Glutamatergic neuron (in vitro differentiated cells): ENCODE measurements around the gene GMIP. TPM values are rescaled to one million over a fixed set of nuclear protein-coding genes. Genes with fewer than 3 reads are reported as not detected.
A peak's percentile ranks its signal among the peaks of the same experiment; 100 is the strongest.

ENCODE experiments used
- DNase-seq: peaks from one replicate; pipeline ENCODE4 v3.0.0; 2022
- H3K27ac Mint-ChIP-seq: one replicate; pipeline ENCODE4 v1.8.0; 2020; ENCODE audit warnings: mild to moderate bottlenecking, mixed read lengths, inconsistent platforms; ENCODE audit not compliant: unreplicated experiment
- H3K27me3 Mint-ChIP-seq: one replicate; pipeline ENCODE4 v1.8.0; 2020; ENCODE audit warnings: mild to moderate bottlenecking, moderate library complexity, mixed read lengths, inconsistent platforms; ENCODE audit not compliant: unreplicated experiment
- H3K36me3 Mint-ChIP-seq: one replicate; pipeline ENCODE4 v1.8.0; 2020; ENCODE audit warnings: mild to moderate bottlenecking, mixed read lengths, inconsistent platforms; ENCODE audit not compliant: unreplicated experiment
- H3K4me1 Mint-ChIP-seq: one replicate; pipeline ENCODE4 v1.8.0; 2020; ENCODE audit warnings: mild to moderate bottlenecking, low read depth, mixed read lengths, inconsistent platforms; ENCODE audit not compliant: unreplicated experiment
- H3K4me3 Mint-ChIP-seq: one replicate; pipeline ENCODE4 v1.8.0; 2020; ENCODE audit warnings: mild to moderate bottlenecking, mixed read lengths, inconsistent platforms; ENCODE audit not compliant: unreplicated experiment
- H3K9me3 Mint-ChIP-seq: one replicate; pipeline ENCODE4 v1.8.0; 2020; ENCODE audit warnings: mild to moderate bottlenecking, moderate library complexity, mixed read lengths, inconsistent platforms; ENCODE audit not compliant: unreplicated experiment
- total RNA-seq: library from RNA; stranded (reverse); fragmentation: NEBNext Ultra II Directional; extraction: Animal tissue kit (Norgen Biotek cat#: 25700); gene quantifications from one replicate; pipeline ENCODE4 v1.2.1, GENCODE V29; 2021; ENCODE audit not compliant: unreplicated experiment
- TF ChIP-seq, protein P1 (sequence below): fragments of 200-600 bp; sonication (generic); IDR thresholded peaks from one replicate; pipeline ENCODE4 v1.5.0; 2021; ENCODE audit not compliant: partially characterized antibody, unreplicated experiment

Gene GMIP
- total RNA-seq, 1 donor from 2014 or later, result 204 TPM

- Mint-ChIP-seq H3K9me3 (peaks cover 6% of the 10 kb centered on the region), H3K36me3 (peaks cover 46% of the 10 kb centered on the region), H3K27ac (no peak overlapping the region), H3K4me1 (no peaks in the 10 kb centered on the region), H3K27me3 (peaks cover 4% of the 10 kb centered on the region), H3K4me3 (no peak overlapping the region)
- DNase-seq, result no peak
- TF ChIP-seq, protein P1, sequence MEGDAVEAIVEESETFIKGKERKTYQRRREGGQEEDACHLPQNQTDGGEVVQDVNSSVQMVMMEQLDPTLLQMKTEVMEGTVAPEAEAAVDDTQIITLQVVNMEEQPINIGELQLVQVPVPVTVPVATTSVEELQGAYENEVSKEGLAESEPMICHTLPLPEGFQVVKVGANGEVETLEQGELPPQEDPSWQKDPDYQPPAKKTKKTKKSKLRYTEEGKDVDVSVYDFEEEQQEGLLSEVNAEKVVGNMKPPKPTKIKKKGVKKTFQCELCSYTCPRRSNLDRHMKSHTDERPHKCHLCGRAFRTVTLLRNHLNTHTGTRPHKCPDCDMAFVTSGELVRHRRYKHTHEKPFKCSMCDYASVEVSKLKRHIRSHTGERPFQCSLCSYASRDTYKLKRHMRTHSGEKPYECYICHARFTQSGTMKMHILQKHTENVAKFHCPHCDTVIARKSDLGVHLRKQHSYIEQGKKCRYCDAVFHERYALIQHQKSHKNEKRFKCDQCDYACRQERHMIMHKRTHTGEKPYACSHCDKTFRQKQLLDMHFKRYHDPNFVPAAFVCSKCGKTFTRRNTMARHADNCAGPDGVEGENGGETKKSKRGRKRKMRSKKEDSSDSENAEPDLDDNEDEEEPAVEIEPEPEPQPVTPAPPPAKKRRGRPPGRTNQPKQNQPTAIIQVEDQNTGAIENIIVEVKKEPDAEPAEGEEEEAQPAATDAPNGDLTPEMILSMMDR, result no peak
These were observed 36.0 kb upstream of the GMIP start for GRCh38 chr19:19679176-19680073.

GRCh38 chr19:19677579-19677978, 34.1 kb upstream of the GMIP start:
- Mint-ChIP-seq H3K27me3 (no peaks in the 10 kb centered on the region), H3K27ac (no peak overlapping the region), H3K4me1 (no peaks in the 10 kb centered on the region), H3K36me3 (peaks cover 39% of the 10 kb centered on the region), H3K4me3 (peak overlapping the region; percentile 42), H3K9me3 (peaks cover 6% of the 10 kb centered on the region)
- DNase-seq, result no peak
- TF ChIP-seq, protein P1, result no peak

DNA sequence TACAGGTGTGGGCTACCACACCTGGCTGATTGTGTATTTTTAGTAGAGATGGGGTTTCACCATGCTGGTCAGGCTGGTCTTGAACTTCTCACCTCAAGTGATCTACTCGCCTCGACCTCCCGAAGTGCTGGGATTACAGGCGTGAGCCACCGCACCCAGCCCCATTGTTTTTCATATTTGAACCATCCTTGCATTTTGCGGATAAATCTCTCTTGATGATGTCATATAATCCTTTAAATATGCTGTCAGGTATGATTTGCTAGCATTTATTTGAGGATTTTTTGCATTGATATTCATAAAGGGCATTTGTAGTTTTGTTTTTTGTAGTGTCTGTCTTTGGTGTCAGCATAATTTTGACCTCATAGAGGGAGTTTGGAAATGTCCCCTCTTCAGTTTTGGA, 30.9 kb upstream of the GMIP start:
- H3K27me3 Mint-ChIP-seq, result peaks cover 2% of the 10 kb centered on the region
- H3K9me3 Mint-ChIP-seq, result peaks cover 4% of the 10 kb centered on the region
- TF ChIP-seq, protein P1, result no peak
- no peak for DNase-seq
- no peak overlapping the region for H3K27ac Mint-ChIP-seq
- peaks cover 24% of the 10 kb centered on the region for H3K36me3 Mint-ChIP-seq
- peaks cover 2% of the 10 kb centered on the region for H3K4me1 Mint-ChIP-seq
- H3K4me3 Mint-ChIP-seq, result no peak overlapping the region

DNA sequence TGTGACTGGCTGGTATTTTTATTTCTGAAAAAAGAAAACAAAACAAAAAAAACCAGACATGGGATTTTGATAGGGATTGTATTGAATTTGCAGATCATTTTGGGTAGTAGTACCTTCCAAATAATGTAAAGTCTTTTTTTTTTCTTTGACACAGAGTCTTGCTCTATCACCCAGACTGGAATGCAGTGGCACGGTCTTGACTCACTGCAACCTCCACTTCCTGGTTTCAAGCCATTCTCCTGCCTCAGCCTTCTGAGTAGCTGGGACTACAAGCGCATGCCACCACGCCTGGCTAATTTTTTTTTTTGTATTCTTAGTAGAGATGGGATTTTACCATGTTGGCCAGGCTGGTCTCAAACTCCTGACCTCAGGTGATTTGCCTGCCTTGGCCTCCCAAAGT, 29.4 kb upstream of the GMIP start:
- Mint-ChIP-seq H3K4me3 (no peak overlapping the region), H3K9me3 (peaks cover 4% of the 10 kb centered on the region), H3K27me3 (peaks cover 2% of the 10 kb centered on the region), H3K27ac (no peak overlapping the region), H3K4me1 (peaks cover 5% of the 10 kb centered on the region), H3K36me3 (peaks cover 13% of the 10 kb centered on the region)
- DNase-seq, result no peak
- TF ChIP-seq, protein P1, result no peak

DNA sequence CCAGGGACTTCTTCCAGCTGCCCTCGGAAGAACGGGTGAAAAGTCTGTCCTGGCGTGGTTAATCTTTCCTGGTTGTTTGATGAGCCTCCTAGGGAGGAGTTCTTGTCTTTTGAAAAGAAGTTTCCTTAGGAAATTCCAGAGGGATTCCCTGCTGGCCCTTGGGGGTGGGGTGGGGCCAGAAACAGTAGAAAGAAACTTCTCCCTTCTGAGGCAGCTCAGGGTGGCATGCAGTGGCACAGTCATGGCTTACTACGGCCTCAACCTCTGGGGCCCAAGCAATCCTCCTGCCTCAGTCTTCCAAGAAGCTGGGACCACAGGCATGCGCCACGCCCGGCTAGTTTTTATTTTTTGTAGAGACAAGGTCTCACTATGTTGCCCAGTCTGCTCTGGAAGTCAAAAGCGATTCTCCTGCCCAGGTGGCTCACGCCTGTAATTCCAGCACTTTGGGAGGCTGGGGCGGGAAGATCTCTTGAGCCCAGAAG, 26.7 kb upstream of the GMIP start:
- peaks cover 5% of the 10 kb centered on the region for H3K4me1 Mint-ChIP-seq
- no peak for DNase-seq
- H3K4me3 Mint-ChIP-seq, result peak overlapping the region; percentile 74
- TF ChIP-seq, protein P1, result no peak
- H3K27me3 Mint-ChIP-seq, result peaks cover 2% of the 10 kb centered on the region
- H3K36me3 Mint-ChIP-seq, result no peaks in the 10 kb centered on the region
- peaks cover 4% of the 10 kb centered on the region for H3K9me3 Mint-ChIP-seq
- peak overlapping the region; percentile 52 for H3K27ac Mint-ChIP-seq
